DMS53 (cell line): ENCODE results near the gene ST8SIA1.
A peak's percentile ranks its signal among the peaks of the same experiment; 100 is the strongest.

Source experiments
- DNase-seq: peaks from one replicate; lab custom pipeline; 2025; lab: John Stamatoyannopoulos, UW

Gene ST8SIA1

DNA sequence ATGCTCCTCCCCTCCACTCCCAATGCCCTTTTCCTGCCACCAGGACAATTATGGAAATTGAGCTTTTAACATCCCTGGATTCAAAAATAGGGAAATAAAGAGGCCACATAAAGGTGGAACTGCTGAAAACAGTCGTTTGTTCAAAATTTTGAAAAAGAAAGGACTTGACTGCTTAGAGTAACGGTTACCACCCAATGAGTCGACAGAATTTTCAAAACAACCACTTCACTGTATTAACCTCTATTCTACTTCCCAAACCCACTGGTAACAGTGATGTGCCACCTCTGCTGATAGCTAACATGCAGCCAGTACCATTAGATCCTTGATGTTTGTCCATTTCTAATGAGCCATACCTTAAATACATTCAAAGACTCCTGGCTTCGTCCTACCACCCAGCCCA, 4.9 kb downstream of the ST8SIA1 start:
- DNase-seq, result no peak

DNA sequence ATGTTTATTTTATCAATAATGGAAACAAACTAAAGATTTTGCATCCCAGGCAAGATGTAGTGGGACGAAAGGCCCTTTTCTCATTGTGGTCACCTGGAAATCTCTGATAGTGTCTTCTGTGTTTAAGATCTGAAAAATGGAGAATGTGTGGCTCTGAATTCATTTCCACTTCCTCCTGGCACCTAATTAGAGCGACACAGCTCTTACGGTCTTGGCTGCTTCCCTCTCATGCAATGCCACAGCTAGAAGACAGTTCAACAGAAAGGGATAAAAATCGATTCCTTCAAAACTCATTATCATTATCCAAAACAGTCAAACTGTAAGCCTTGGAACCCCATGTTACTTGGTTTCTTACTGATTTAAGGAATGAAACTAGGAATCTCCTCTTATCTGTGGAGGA, 9.3 kb downstream of the ST8SIA1 start:
- no peak for DNase-seq

DNA sequence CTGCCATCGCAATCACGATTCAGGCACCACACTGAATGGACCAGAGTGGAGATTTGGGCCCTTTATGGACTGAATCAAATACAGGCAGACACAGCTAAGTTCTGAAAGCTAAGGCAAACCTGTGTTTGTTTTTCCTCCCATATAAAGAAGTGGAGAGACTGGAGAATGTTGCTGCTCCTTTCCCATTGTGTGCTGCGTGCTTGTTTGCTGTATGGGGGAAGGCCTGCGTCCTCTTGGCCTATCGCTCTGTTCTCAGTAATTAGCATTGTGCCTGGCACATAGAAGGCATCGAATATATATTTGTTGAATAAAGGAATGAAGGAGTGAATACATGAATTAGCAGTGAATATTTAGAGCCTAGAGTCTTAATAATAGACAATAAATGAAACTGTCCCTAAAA, 12.4 kb downstream of the ST8SIA1 start:
- no peak for DNase-seq

DNA sequence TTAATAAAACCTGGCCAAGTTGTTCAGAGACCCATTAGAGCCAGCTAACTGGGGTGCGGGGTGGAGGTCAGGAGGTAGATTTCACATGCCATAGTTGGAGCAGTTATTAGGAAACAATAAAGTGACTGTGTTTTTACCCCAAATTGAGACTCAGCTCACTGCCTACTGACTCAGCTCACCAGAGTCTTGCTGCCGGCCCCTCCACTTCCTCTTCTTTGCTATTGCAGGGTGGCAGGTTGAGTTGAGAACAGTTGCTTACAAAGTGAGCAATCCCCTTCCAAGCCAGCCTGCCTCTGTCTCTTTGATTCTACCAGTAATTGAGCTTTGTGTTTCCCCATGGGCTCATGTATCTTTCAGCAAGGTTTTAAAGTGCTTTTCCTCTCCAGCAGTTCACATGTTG, 12.9 kb downstream of the ST8SIA1 start:
- no peak for DNase-seq

DNA sequence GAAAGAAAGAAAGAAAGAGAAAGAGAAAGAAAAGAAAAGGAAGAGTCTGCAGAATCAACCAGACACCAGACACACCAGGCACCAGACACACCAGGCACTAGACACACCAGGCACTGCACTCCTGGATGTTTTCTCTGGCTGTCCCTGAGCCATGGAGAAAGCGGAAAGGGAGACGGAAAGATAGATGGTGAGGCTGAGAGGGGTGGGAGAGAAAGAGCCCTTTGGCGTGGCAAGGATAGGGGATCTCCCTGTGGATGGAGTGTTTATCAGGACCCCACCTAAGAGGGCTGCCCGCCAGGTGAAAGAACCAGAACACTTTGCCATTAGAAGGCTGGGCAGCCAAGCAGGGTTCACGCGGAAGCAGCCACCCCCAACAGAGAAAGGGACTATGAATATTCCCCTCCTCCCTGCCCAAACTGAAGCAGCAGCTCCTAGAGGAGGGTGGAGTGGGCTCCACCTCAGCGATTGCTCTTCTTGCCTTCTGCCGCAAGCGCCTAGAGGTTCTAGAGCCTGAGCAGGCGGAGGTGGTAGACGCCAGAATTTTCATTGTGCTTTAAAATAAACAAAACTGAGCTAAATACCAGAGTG, 13.4 kb downstream of the ST8SIA1 start:
- no peak for DNase-seq

DNA sequence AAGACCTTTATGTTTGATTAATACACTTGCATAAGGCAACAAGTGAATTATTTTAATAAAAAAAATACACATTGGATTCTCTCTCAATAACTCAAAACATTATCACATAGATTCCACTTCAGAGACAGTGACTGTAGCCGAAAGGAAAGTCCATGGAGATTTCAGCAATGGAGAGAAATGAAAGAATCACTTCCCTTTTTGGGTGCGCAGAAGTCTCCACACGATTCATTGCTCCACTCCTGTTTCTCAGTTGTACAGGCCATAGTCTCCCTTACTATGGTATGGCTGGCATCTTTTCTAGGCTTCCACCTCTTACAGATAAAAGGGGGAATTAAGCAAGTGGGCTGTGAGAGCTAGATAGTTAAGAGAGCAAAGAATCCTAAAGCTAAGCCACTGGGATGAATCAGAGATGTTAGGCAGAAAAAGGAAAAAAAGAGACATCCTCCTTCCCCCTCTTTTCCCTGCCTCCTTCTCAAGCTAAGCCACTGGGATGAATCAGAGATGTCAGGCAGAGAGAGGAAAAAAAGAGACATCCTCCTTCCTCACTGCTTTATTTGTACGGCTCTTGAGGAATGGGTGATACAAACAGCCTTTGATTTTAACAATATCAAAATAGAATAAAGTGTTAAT, 16.3 kb downstream of the ST8SIA1 start:
- no peak for DNase-seq

DNA sequence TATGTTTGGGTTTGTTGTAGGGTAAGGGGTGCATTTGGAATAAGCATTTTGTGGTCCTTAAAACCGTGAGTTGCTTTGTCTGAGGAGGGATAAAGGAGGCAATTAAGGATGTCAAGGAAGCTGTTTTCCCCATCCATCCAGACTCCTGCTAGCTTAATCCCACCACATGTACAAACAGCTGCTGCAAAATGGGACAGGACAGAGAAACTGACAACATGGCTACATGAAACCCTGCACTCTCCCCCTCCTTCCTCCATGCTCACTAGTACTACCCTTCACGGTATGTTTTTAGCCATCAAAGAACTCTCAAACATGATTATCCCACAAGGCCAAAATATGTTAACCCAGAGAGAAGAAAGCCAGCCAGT, 20.6 kb downstream of the ST8SIA1 start:
- DNase-seq, result no peak

DNA sequence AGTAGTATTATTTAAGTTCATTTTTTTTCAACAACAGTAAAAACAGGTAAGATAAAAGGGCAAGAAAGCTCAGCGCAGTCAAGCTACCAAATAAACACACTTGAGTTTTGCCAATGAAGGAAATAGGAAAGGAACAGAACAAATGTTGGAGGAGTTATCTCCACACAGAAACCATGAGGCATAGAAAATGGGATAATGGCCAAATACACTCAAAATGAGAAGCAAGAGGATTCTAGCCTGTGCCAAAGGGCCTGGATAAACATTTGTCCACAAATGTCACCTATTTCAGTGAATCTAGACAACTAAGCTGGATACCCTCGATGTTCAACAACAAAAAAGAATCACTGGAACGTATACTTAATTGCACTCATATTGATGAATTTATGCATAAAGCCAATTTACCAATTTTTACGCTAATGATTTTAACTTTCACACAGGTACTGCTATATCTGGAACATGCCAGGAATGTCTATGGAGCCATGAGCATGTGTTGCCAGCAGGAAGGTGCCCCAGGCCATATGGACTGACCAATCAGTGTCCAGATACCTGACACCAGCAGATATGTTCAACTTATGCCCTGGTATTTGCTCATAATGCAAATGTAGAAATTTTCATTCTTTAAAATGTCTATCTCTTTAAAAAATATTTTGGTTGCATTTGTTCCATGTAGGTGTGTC, 21.1 kb downstream of the ST8SIA1 start:
- no peak for DNase-seq

DNA sequence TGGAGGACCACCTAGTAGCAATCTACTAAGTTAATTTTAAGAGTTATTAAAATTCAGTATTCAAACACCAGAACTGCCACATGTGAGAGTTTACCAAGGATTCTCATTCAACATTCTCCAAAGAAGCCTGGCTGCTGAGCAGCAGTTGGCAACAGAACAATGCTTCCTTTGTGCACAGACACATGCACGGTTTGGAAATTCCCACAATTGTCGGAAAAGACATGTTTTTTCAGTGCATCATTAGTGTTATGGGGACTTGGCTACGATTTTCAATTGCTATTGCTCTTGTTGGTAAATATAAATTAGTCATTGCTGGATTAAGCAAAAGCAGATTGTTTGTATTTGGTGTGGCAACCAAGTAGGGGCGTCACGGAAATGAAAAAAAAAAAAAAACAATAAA, 22.2 kb downstream of the ST8SIA1 start:
- no peak for DNase-seq

DNA sequence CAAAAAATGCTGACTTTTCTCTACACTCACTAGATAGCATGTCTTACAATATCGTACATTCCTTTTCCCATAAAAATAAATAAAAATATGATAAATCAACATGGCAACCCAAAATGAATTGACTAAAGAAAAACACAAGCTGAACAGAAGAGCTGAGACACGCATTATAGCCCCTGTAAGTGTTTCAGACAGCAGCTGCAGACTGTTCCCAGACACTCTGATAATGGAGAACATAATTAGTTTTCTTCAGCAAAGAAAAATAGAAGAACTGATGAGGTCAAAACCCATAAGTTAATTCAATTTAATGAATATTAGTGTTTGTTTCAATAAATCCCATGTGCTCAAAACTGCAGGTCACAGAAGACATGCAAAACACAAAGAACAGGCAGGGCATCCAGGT, 23.8 kb downstream of the ST8SIA1 start:
- no peak for DNase-seq

DNA sequence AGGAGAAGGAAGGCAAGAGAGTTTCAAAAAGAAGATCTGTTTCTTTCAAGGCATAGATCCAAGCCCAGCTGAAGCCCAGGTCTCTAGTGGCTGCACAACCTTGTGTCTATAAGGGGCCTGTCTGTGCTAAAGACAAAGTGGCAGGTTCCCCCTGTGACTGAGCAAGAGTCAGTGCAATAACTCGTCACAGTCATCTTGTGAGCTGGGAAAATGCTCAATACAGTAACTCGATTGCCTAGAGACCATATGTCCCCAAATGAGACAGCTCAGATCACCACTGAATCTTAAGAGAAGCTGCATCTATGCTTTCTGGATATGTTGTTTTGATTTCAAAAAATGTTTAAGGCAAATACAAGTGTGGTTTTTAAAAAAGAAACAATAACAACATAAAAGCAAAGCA, 24.2 kb downstream of the ST8SIA1 start:
- DNase-seq, result no peak

DNA sequence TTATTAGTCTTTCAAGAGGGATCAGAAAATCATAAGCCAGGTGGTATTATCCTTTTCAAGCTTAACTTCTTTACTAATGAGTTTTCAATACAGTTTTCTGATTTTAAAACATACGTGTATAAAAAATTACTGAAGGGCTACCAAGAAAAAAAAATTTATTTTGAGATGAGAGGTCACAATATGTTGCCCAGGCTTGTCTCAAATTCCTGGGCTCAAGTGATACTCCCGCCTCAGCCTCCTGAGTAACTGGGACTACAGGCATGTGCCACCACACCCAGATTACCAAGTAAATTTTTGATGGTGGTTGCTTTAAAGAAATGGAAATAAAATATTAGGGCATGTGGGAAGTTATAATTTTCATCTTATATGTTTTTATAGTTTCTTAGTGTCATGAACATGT, 26.7 kb downstream of the ST8SIA1 start:
- no peak for DNase-seq

DNA sequence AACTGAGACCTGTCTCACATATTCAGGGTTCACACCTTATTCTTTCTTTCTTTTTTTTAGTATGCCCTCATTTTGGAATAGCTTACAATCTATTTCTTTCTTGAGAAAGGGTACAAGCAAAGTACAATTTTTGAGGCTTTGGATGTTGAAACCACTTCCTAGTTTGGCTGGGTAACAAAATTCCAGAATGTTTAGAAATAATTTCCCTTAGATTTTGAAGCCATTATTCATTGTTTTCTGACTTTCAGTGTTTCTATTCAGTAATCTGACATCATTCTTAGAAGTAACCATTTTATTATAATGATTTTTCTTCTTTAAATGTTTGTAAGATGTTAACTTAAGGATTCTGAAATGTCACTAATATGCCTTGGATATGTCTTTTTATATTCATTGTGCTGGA, 28.2 kb downstream of the ST8SIA1 start:
- no peak for DNase-seq

DNA sequence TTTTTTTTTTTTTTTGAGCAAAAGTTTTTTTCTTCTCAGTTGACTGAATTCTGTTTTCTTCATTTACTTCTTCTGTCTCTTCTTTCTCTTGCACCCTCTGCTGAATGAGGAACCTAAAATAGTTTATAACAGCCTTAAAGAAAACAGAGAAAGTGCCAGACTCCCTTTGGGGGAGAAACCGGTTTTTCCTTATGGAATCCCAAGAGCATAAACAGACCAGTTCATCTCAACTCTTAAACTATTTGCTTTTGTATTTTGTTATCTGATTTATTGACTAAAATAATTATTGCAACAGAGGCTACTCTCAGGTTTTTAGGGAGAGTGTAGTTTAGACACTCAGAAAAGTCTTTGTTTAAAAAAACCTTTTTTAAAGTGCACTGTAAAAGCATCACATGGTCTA, 30.2 kb downstream of the ST8SIA1 start:
- DNase-seq, result no peak

DNA sequence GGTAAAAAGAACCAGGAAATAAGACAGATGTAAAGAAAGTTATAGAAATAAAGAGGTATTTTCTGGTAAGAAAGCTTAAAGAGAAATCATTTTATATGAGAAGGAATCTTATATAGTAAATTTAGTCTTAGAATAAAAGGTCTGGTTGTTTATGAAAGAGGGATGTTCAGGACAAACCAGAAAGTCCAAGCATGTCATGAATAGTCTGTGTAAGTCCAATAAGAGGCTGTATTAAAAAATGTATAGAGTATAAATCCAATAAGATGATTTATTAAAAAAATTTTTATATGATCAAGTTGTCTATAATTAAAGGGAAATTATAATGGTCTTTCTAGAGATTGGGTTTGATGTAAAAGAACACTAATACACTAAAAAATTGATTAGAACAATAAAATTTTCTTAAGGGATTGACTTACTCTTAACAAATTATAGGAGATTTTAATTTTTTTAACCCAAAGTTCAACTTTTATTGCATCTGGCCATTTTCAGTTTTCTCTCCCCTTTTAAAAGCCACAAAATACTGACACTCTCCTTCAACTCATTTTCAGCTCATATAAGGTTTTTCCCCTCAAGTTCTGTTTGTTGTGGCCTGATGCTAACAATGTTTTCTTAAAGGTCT, 35.1 kb downstream of the ST8SIA1 start:
- peak; percentile 80 for DNase-seq

DNA sequence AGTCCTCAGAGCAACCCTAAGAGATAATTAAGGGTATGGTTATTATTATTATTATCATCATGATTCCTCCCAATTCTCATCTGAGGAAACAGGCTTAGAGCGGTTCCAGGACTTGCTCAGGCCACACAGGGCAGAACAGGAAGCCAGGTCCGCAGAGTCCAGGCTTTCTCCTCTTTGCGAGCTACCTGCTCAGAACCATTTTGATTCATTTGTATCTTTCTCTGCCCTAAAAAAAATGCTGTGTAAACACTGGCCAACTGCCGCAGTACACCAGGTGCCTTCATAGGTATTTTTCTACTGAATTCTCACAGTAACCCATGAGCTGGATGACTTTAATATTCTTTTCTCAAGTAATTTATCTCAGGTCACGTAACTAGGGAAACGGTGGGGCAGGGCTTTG, 45.3 kb downstream of the ST8SIA1 start:
- no peak for DNase-seq

DNA sequence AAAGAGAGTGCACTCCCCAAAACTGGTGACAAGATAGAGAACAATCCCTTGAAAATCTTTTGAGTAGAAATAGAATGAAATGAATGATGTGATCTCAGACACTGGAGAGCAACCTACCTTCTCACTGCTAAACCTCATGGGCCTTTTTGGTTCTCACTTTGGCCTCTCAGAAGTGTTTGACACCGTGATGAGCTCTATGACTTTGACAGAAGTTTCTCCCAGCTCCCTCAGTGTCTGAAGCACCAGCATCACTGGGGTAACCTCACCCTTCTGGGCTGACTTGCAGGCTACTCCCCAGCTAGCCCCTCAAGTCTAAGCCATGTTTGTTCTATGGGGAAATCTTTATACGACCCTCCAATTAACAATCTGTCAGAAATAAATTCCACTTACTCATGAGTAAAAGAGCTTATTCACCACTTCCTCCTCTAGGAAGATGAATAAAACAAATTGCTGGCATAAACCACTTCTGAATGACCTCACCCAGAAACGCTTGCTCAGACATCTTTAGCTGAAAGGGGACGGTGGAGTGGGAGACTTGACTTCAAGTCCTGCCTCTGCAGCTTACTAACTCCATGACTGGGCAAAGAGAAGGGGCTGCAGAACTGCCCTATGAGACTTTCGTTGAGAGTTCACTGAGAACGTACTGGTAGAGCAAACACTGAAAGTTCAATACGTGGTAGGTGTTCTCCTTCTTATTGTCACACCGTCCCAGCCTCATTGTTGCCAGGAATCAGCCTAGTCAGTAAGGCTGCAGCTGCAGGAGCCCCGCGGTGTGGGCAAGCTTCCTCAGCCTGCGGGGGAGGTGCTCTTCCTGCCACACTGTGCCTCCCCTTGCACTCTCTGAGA, 46.5 kb downstream of the ST8SIA1 start:
- peak; percentile 20 for DNase-seq

DNA sequence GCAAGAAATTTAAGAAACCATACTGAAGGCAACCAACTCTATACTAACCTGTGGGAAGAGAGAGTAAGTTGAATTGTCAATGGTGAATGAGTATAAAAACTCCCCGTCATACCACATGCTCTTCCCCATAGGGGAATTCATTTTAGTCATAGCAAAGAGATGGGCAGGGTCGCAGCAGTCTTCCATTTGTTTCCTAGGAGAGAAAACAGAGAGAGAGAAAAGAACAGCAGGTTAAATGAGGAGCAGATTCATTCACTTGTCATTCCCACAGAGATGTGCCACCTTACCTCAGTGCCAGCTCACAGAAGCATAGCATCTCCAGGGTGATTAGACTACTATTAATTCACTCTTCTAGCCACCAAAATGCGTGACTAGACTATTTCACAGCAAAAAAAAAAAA, 47.4 kb downstream of the ST8SIA1 start:
- no peak for DNase-seq

DNA sequence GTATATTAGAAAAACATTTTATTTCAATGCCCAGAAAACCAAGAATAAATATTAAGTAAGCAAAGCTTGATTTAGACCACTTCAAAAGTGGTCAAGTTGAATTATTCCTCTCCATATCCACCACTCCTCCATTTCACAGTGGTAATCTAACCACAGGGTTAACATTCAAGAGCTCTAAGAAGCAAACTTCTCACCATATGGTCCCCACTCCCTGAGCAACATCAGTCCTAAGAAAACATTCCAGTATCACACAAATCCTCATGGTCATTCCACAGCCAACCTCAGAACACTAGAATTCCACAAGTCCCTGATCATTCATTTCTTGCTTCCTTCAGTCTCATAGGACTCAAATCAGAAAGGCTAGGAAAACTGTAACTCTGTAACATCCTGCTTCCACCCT, 47.9 kb downstream of the ST8SIA1 start:
- DNase-seq, result no peak

DNA sequence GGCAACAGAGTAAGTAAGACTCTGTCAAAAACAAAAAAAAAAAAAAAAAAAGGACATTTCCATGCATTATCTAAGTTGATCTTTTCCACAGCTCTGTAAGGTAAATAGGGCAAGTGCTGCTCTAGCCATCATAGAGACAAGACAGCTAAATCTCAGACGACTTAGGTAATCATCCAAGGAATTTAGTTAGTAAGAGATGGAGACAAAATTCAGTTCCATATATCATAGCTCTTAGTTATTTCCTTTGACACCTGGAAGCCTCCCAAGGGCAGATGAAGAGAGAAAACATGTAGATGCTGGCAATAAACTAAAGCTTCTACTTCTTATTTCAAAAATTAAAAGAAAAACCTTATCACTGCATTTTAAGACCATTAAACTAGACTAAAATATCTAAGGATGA, 48.7 kb downstream of the ST8SIA1 start:
- no peak for DNase-seq

DNA sequence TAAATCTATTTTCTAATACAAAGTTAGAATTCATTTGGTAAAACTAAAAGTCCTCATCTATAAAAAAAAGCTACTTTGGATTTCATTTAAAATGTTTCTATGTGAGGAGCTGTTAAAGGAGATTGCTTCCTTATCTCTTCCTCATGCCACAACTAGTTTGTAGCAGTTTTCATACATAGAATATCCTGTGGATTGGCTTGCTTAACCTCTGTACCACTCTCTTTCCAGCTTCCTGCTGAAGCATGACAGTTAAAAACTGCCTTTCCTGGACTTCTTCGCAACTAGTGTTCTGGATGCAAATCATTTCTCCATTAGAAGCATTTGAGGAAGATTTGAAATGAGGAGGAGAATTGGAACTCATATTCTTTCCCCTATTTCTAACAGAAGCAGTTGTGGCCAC, 49.6 kb downstream of the ST8SIA1 start:
- DNase-seq, result no peak

DNA sequence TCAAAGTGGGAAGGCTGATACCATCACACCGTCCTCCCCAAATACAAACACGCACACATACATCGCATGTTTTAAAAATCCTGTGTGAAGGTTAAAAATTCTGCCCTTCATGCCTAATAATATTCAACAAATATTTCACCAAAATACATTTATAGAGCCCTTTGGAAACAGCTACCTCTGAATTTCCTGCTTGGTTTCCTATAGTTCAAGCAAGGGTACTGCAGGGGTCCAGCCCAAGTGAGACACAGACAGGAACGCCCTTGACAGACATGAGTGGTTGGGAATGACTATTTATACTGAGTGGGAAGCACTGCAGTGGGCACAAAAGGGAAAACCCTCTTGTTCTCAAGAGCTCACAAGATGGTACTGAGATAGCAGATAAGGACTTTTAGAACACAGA, 51.0 kb downstream of the ST8SIA1 start:
- no peak for DNase-seq
